Pancreas (tissue), 10 donors: ENCODE data around the gene LSMEM2. TPM values are rescaled to one million over a fixed set of nuclear protein-coding genes. Genes with fewer than 3 reads are reported as not detected.

Source experiments
- ATAC-seq, 4 donors: fragments of 200-7000 bp; cut with Tn5 transposase; one replicate each; pipeline versions ENCODE4 v1.8.0 to v1.9.1; 2020; ENCODE audit warnings: mild to moderate bottlenecking in 4 of 4, moderate library complexity in 4 of 4
- DNase-seq, 6 donors: peaks; one replicate each; pipeline ENCODE4 v3.0.0-alpha.2; 2020
- FAIRE-seq: peaks from 2 replicates; lab custom pipeline; 2012; peaks lifted over from hg19 to GRCh38; lab: Jason Lieb, UNC
- H3K27ac ChIP-seq, 4 donors: fragments of 200-600 bp; sonication (generic); 1 replicate in 3 of 4; 2 replicates in 1 of 4; pipeline versions ENCODE4 v1.5.0 to v1.8.0; 2020
- H3K27me3 ChIP-seq, 4 donors: fragments of 200-600 bp; one replicate each; pipeline ENCODE4 v1.8.0; 2021
- H3K36me3 ChIP-seq, 3 donors: fragments of 200-600 bp; sonication (generic) in 1 of 3; one replicate each; pipeline versions ENCODE4 v1.5.0 to v1.8.0; 2020 to 2021
- H3K4me1 ChIP-seq, 3 donors: fragments of 200-600 bp; one replicate each; pipeline ENCODE4 v1.8.0; 2021
- H3K4me3 ChIP-seq, 4 donors: fragments of 200-600 bp; sonication (generic) in 2 of 4; one replicate each; pipeline versions ENCODE4 v1.5.0 to v1.8.0; 2020 to 2021
- H3K9me3 ChIP-seq, 4 donors: fragments of 200-600 bp; one replicate each; pipeline ENCODE4 v1.8.0; 2021
- WGBS, 2 donors: extraction: QIAGEN DNeasy Blood & Tissue Kit; methylation state at CpG; one replicate each; pipeline ENCODE4 v1.1.7; 2013; 5-methylcytosine and 5-hydroxymethylcytosine counted together
- intact Hi-C, 3 donors: fragments of 100-400 bp; cut with DNase I; formaldehyde crosslinking; loops; one replicate each; pipeline versions ENCODE4 v1.11.1 to v1.14.2; 2022
- polyA plus RNA-seq, 2 donors: library from polyadenylated mRNA; stranded (reverse); fragments of 200-250 nt; gene quantifications; one replicate each; pipeline ENCODE4 v1.2.3, GENCODE V29; 2013
- total RNA-seq, 6 donors: library from RNA; stranded (reverse); fragmentation: NEBNext Ultra II Directional in 4 of 6; extraction: Animal tissue kit (Norgen Biotek cat#: 25700) in 4 of 6; gene quantifications; one replicate each; pipeline versions ENCODE4 v1.2.1 to v1.2.4, GENCODE V29; 2021 to 2023
- TF ChIP-seq, protein P1 (sequence below), 4 donors: fragments of 200-600 bp; sonication (generic) in 3 of 4; IDR thresholded peaks; one replicate each; pipeline versions ENCODE4 v1.5.0 to v1.8.0; 2021; ENCODE audit warnings: antibody characterized with exemption in 4 of 4
- donor health status: healthy with polysubstance abuse.
- donor health status: DM: no; HTN: no; CAD: no; lungs with moderate emphysema.
- donor health status: DM: no; HTN: no; CAD: no.
- donor health status: control.
- donor health status: control.
- donor health status: Bipolar disorder and iron deficiency.
- donor health status: DM: yes; HTN: yes; CAD: no.
- donor health status: DM: no; HTN: no; CAD: no.
- donor health status: DM: no; HTN: no; CAD: no.
- donor health status: DM: yes; HTN: yes; CAD: no.

The LSMEM2 gene
- total and polyA plus RNA-seq, 8 donors, result 0.12 to 2.1 (median 0.15) TPM; not detected in 5

DNA sequence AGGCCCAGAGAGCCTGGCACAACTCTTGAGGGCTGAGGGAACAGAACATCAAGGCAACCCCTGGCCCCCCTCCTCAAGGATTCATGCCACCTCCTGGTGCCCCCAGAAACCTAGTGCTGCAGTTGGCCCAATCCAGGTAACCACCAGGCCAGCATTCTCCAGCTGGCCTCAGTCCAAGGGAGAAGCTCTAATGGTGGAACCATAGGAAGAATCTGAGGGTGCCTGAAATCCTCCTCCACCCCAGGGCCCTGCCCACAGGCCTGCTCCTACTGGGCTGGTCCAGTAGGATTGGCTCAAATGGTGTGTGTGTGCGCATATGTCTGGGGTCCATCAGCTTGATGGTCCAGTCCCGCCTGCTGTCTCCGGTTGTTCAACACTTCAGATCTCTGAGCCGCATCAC is 35.9 kb downstream of the LSMEM2 start:
- ATAC-seq (no peak), FAIRE-seq (no peak), DNase-seq (peak in 1 of 6 donors; percentile 36)
- Histone ChIP-seq H3K27ac (no peak overlapping the region), H3K9me3 (no peaks in the 10 kb centered on the region), H3K36me3 (no peaks in the 10 kb centered on the region), H3K4me3 (no peak overlapping the region), H3K4me1 (peaks cover 0 to 8% (median 8%) of the 10 kb centered on the region in 3 donors), H3K27me3 (no peaks in the 10 kb centered on the region)
- TF ChIP-seq, protein P1, sequence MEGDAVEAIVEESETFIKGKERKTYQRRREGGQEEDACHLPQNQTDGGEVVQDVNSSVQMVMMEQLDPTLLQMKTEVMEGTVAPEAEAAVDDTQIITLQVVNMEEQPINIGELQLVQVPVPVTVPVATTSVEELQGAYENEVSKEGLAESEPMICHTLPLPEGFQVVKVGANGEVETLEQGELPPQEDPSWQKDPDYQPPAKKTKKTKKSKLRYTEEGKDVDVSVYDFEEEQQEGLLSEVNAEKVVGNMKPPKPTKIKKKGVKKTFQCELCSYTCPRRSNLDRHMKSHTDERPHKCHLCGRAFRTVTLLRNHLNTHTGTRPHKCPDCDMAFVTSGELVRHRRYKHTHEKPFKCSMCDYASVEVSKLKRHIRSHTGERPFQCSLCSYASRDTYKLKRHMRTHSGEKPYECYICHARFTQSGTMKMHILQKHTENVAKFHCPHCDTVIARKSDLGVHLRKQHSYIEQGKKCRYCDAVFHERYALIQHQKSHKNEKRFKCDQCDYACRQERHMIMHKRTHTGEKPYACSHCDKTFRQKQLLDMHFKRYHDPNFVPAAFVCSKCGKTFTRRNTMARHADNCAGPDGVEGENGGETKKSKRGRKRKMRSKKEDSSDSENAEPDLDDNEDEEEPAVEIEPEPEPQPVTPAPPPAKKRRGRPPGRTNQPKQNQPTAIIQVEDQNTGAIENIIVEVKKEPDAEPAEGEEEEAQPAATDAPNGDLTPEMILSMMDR (IDR thresholded peaks at IDR 0.05), result no peak
- 96 to 98% methylated on average over 4 of the region's 4 CpGs for WGBS, 2 donors
- intact Hi-C loops, result no loop called here

DNA sequence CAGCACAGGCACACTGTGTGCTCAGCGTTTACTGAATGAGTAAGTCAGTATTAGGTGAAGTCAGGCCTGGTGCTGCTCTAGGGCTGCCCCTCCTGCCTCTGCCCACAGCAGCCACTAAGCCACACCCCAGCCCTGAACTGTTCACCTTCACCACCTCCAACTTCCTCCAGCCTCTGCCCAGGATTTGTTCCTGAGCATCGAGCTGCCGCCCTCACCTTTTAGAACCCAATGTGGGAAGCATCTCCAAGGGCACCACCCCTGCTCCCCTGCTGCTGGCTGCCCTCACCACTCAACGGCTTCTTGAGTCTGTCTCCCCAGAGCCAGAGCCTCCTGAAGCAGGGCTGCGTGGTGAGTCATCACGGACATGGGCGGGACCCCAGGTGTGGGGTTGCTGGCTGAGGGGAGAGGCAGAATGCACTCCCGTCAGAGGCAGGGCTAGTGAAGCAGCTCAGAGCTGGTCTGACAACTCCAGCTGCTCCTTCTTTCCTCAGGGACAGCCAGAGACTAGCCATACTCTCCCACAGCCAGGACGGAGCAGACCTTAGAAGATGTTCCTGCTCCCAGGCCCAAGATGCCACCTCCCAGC is 37.9 kb downstream of the LSMEM2 start:
- no peaks in the 10 kb centered on the region for H3K27me3 ChIP-seq
- intact Hi-C loops, result no loop called here
- peak overlapping the region in 1 of 4 donors; percentile 21 for H3K27ac ChIP-seq
- 74 to 78% methylated on average over 9 of the region's 9 CpGs for WGBS, 2 donors
- peak in 2 of 6 donors; percentile 40 to 67 for DNase-seq
- FAIRE-seq, result no peak
- peaks cover 5 to 11% (median 11%) of the 10 kb centered on the region in 3 donors for H3K4me1 ChIP-seq
- TF ChIP-seq, protein P1 (IDR thresholded peaks at IDR 0.05), result no peak
- no peaks in the 10 kb centered on the region for H3K9me3 ChIP-seq
- peak in 1 of 4 donors; percentile 6 for ATAC-seq
- no peaks in the 10 kb centered on the region for H3K36me3 ChIP-seq
- no peak overlapping the region for H3K4me3 ChIP-seq

- no peak for FAIRE-seq
- ATAC-seq, result no peak
- Histone ChIP-seq H3K4me1 (peaks cover 5 to 17% (median 17%) of the 10 kb centered on the region in 3 donors), H3K4me3 (no peak overlapping the region), H3K27ac (peak overlapping the region in 1 of 4 donors; percentile 21), H3K9me3 (no peaks in the 10 kb centered on the region), H3K27me3 (no peaks in the 10 kb centered on the region), H3K36me3 (no peaks in the 10 kb centered on the region)
- TF ChIP-seq, protein P1 (IDR thresholded peaks at IDR 0.05), result no peak
- intact Hi-C loops, result no loop called here
- peak in 2 of 6 donors; percentile 62 to 80 for DNase-seq
- 57 to 65% methylated on average over 6 of the region's 6 CpGs for WGBS, 2 donors
These were observed 38.4 kb downstream of the LSMEM2 start for GRCh38 chr3:50317300-50317699.

DNA sequence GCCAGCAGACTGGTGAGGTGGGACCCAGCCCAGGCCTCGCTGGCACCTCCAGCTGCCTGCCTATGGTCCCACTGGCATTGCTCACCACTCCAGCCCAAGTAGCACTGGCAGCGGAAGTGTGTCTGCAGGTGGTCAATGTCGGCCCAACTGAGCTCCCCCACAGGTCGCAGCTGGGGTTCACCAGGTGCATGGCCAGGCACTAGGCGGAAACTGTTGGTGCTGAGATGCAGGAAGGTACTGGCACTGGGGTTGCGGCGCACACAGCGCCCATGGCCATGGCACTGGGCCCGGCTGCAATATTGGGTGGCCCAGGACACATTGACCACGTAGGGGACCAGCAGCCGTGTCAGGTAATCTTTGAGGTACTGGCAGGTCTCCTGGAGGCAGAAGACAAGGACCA is 39.3 kb downstream of the LSMEM2 start:
- FAIRE-seq, result no peak
- H3K27me3 ChIP-seq, result no peaks in the 10 kb centered on the region
- H3K36me3 ChIP-seq, result no peaks in the 10 kb centered on the region
- TF ChIP-seq, protein P1 (IDR thresholded peaks at IDR 0.05), result no peak
- ATAC-seq, result no peak
- H3K4me1 ChIP-seq, result peaks cover 5 to 22% (median 21%) of the 10 kb centered on the region in 3 donors
- WGBS, 2 donors, result 80 to 84% methylated on average over 11 of the region's 11 CpGs
- H3K27ac ChIP-seq, result no peak overlapping the region
- H3K4me3 ChIP-seq, result no peak overlapping the region
- no peaks in the 10 kb centered on the region for H3K9me3 ChIP-seq
- intact Hi-C loops, result no loop called here
- DNase-seq, result peak in 2 of 6 donors; percentile 33 to 58

DNA sequence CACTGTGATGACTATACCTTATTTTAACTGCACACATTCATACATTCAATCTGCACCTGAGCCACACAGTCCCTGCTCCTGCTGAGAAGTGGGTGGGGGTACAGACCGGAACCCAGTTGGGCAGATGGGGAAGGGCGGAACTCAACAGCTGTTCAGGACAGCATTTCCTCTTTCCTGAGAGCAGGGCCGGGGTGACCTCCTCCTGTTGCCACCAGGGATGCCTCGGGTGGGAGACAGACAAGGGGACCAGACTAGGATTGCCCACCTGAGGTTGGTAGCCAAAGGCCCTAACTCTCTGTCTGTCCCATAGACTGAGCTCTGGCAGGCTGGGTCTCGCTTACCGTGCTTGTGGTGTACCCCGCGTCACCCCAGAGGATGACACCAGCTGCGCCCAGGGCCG is 39.7 kb downstream of the LSMEM2 start:
- Histone ChIP-seq H3K27ac (no peak overlapping the region), H3K36me3 (no peaks in the 10 kb centered on the region), H3K4me3 (no peak overlapping the region), H3K9me3 (no peaks in the 10 kb centered on the region), H3K4me1 (peaks cover 5 to 22% (median 21%) of the 10 kb centered on the region in 3 donors), H3K27me3 (no peaks in the 10 kb centered on the region)
- TF ChIP-seq, protein P1 (IDR thresholded peaks at IDR 0.05), result no peak
- 69 to 79% methylated on average over 10 of the region's 10 CpGs for WGBS, 2 donors
- DNase-seq, result peak in 1 of 6 donors; percentile 28
- intact Hi-C loops, result no loop called here
- no peak for ATAC-seq
- FAIRE-seq, result no peak
